Naive thymus-derived CD4-positive, alpha-beta T cell (primary cell): ENCODE data around the gene KCNIP1. TPM values are rescaled to one million over a fixed set of nuclear protein-coding genes. Genes with fewer than 3 reads are reported as not detected.
"Not testable (repeated sequence)": the region's sequence is repeated elsewhere in the genome, so short reads cannot be mapped to it uniquely, and the experiment has no call there.

Source experiments
- ATAC-seq: fragments of 150-1000 bp; cut with Tn5 transposase; 2 replicates; pipeline ENCODE4 v1.10.0; 2021; ENCODE audit warnings: mild to moderate bottlenecking, moderate library complexity
- CTCF ChIA-PET: fragments of 350-600 bp; sonication (Branson Sonifier 250); formaldehyde crosslinking; loops from one replicate; lab custom pipeline; 2021; ENCODE audit warnings: antibody characterized with exemption; lab: Charles Lee
- POLR2A ChIA-PET: fragments of 350-600 bp; sonication (Branson Sonifier 250); formaldehyde crosslinking; loops from one replicate; lab custom pipeline; 2021; ENCODE audit warnings: antibody characterized with exemption, inconsistent platforms; lab: Charles Lee
- DNase-seq, 9 donors: peaks; one replicate each; pipeline versions ENCODE4 v3.0.0 to v3.0.0-alpha.2; 2020 to 2022; ENCODE audit warnings: mixed read lengths in 1 of 9
- H3K27ac ChIP-seq: one replicate; pipeline ENCODE4 v1.7.0; 2013; ENCODE audit warnings: mild to moderate bottlenecking, low read depth, low read length, moderate library complexity
- H3K27me3 ChIP-seq, 2 donors: one replicate each; pipeline ENCODE4 v1.7.0; 2013; ENCODE audit warnings: low read length in 2 of 2, mild to moderate bottlenecking in 2 of 2, moderate library complexity in 2 of 2; ENCODE audit not compliant: control insufficient read depth in 2 of 2, insufficient read depth in 2 of 2
- H3K36me3 ChIP-seq, 3 experiments: 1 replicate in 2 of 3; 2 replicates in 1 of 3; pipeline ENCODE4 v1.7.0; 2013; ENCODE audit warnings: low read length in 3 of 3, mild to moderate bottlenecking in 3 of 3, moderate library complexity in 1 of 3; ENCODE audit not compliant: insufficient read depth in 3 of 3, control insufficient read depth in 2 of 3
- H3K4me1 ChIP-seq, 2 donors: one replicate each; pipeline ENCODE4 v1.7.0; 2013; ENCODE audit warnings: low read length in 2 of 2, mild to moderate bottlenecking in 2 of 2, moderate library complexity in 1 of 2; ENCODE audit not compliant: control insufficient read depth in 2 of 2, insufficient read depth in 2 of 2
- H3K4me3 ChIP-seq: 2 replicates; pipeline ENCODE4 v1.7.0; 2013; ENCODE audit warnings: mild to moderate bottlenecking, low read length
- H3K9me3 ChIP-seq, 3 experiments: 1 replicate in 2 of 3; 2 replicates in 1 of 3; pipeline ENCODE4 v1.7.0; 2013; ENCODE audit warnings: low read length in 3 of 3; ENCODE audit not compliant: control insufficient read depth in 2 of 3
- H3K27ac Mint-ChIP-seq, 9 donors: one replicate each; pipeline ENCODE4 v1.8.0; 2020 to 2022; ENCODE audit warnings: mixed read lengths in 9 of 9, mild to moderate bottlenecking in 8 of 9, moderate library complexity in 5 of 9, inconsistent platforms in 2 of 9
- H3K27me3 Mint-ChIP-seq, 5 donors: one replicate each; pipeline ENCODE4 v1.8.0; 2021 to 2022; ENCODE audit warnings: mixed read lengths in 5 of 5, mild to moderate bottlenecking in 1 of 5
- H3K36me3 Mint-ChIP-seq, 5 donors: one replicate each; pipeline ENCODE4 v1.8.0; 2020 to 2022; ENCODE audit warnings: mixed read lengths in 5 of 5, mild to moderate bottlenecking in 3 of 5, inconsistent platforms in 1 of 5
- H3K4me1 Mint-ChIP-seq, 7 donors: one replicate each; pipeline ENCODE4 v1.8.0; 2020 to 2022; ENCODE audit warnings: mixed read lengths in 7 of 7, mild to moderate bottlenecking in 3 of 7, inconsistent platforms in 1 of 7
- H3K4me3 Mint-ChIP-seq, 10 donors: one replicate each; pipeline ENCODE4 v1.8.0; 2020 to 2022; ENCODE audit warnings: mild to moderate bottlenecking in 10 of 10, mixed read lengths in 10 of 10, moderate library complexity in 6 of 10, inconsistent platforms in 2 of 10
- H3K9me3 Mint-ChIP-seq, 11 donors: one replicate each; pipeline ENCODE4 v1.8.0; 2020 to 2022; ENCODE audit warnings: mixed read lengths in 11 of 11, mild to moderate bottlenecking in 4 of 11, inconsistent platforms in 1 of 11, moderate library complexity in 1 of 11
- intact Hi-C, 2 donors: fragments of 100-400 bp; cut with micrococcal nuclease; formaldehyde crosslinking; loops; one replicate each; pipeline ENCODE4 v1.15.1; 2023
- polyA plus RNA-seq, 2 donors: library from polyadenylated mRNA; unstranded; fragments of 300-500 nt; fragmentation: Illumina TruSeq; gene quantifications; one replicate each; pipeline ENCODE4 v1.2.3, GENCODE V29; 2021
- total RNA-seq, 6 experiments: library from RNA in 5 of 6; stranded (reverse) in 5 of 6; gene quantifications; 1 replicate in 5 of 6; 2 replicates in 1 of 6; pipeline ENCODE4 v1.2.3 and lab custom pipeline; 2021 to 2026

KCNIP1 gene
- total and polyA plus RNA-seq, 7 experiments from 2014 or later = not detected

DNA sequence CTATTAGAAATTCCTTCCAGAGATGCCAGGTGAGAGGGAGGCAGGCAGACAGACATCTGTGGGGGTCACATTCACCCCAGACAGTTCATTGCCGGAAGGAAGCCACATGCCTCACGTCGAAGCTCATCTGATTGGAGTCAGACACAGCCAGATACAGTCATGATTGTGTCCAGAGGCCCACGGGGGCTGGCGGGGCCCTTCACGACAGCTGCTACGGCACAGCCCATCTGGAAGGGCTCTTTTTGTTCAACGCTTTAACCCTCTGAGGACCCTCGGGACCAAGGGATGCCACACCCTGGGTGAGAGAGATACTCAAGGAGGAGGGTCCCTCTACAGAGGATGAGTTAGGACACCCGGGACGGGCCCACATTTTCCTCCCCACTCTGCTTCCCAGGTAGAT, 247.8 kb downstream of the KCNIP1 start:
- Histone ChIP-seq H3K4me1 (no peaks in the 10 kb centered on the region), H3K4me3 (no peak overlapping the region), H3K36me3 (no peaks in the 10 kb centered on the region), H3K27ac (no peak overlapping the region), H3K27me3 (no peaks in the 10 kb centered on the region), H3K9me3 (no peaks in the 10 kb centered on the region)
- no peak overlapping the region for H3K4me3 Mint-ChIP-seq
- ATAC-seq (no peak), DNase-seq (no peak)
- POLR2A ChIA-PET = no interaction called here
- H3K27me3 Mint-ChIP-seq = peaks cover 4 to 36% (median 30%) of the 10 kb centered on the region in 5 donors
- H3K27ac Mint-ChIP-seq = no peak overlapping the region
- CTCF ChIA-PET = no interaction called here
- intact Hi-C loops = no loop called here
- peaks cover 0 to 2% (median 0%) of the 10 kb centered on the region in 7 donors for H3K4me1 Mint-ChIP-seq
- H3K36me3 Mint-ChIP-seq = no peaks in the 10 kb centered on the region
- peaks cover 0 to 3% (median 0%) of the 10 kb centered on the region in 11 donors for H3K9me3 Mint-ChIP-seq

- Mint-ChIP-seq H3K27ac (no peak overlapping the region), H3K4me1 (peaks cover 0 to 2% (median 0%) of the 10 kb centered on the region in 7 donors), H3K9me3 (peaks cover 0 to 3% (median 0%) of the 10 kb centered on the region in 11 donors), H3K27me3 (peaks cover 2 to 30% (median 23%) of the 10 kb centered on the region in 5 donors), H3K36me3 (no peaks in the 10 kb centered on the region), H3K4me3 (no peak overlapping the region)
- H3K4me3 ChIP-seq = no peak overlapping the region
- intact Hi-C loops = no loop called here
- H3K27ac ChIP-seq = no peak overlapping the region
- DNase-seq = no peak
- H3K36me3 ChIP-seq = no peaks in the 10 kb centered on the region
- H3K4me1 ChIP-seq = no peaks in the 10 kb centered on the region
- H3K9me3 ChIP-seq = no peaks in the 10 kb centered on the region
- CTCF ChIA-PET = no interaction called here
- no peak for ATAC-seq
- POLR2A ChIA-PET = no interaction called here
- H3K27me3 ChIP-seq = no peaks in the 10 kb centered on the region
Measured at GRCh38 chr5:170752257-170753215, 248.7 kb downstream of the KCNIP1 start.

DNA sequence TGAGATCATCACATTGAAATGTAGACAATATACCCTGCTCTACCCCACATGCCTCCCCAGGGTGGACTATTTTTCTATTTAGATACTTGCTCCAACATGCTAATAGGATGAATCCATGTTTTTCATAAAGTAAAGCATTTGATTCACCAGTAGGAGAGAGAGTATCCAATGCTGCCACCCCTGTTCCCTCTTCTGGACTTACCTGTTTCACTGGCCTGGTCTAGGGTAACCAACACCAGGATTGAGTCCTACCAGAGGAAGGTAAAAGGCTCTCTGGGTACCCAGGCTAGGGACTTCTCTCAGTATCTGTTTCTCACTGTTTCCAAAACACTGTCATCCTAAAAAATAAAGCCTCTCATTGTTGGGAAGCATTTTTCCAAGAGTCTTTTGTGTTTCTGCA, 249.5 kb downstream of the KCNIP1 start:
- no peaks in the 10 kb centered on the region for H3K36me3 Mint-ChIP-seq
- ChIA-PET CTCF (no interaction called here), POLR2A (no interaction called here)
- Histone ChIP-seq H3K27me3 (no peaks in the 10 kb centered on the region), H3K9me3 (no peaks in the 10 kb centered on the region), H3K4me3 (no peak overlapping the region), H3K36me3 (no peaks in the 10 kb centered on the region), H3K27ac (no peak overlapping the region), H3K4me1 (no peaks in the 10 kb centered on the region)
- H3K27ac Mint-ChIP-seq = no peak overlapping the region
- H3K9me3 Mint-ChIP-seq = peaks cover 0 to 3% (median 0%) of the 10 kb centered on the region in 11 donors
- DNase-seq = no peak
- ATAC-seq = no peak
- peaks cover 0 to 2% (median 0%) of the 10 kb centered on the region in 7 donors for H3K4me1 Mint-ChIP-seq
- H3K27me3 Mint-ChIP-seq = peaks cover 2 to 24% (median 18%) of the 10 kb centered on the region in 5 donors
- no peak overlapping the region for H3K4me3 Mint-ChIP-seq
- intact Hi-C loops = no loop called here

- CTCF ChIA-PET, H3K4me1 ChIP-seq, DNase-seq, H3K9me3 Mint-ChIP-seq, H3K36me3 ChIP-seq, intact Hi-C loops, H3K36me3 Mint-ChIP-seq, H3K4me3 ChIP-seq, H3K27ac Mint-ChIP-seq, ATAC-seq, H3K4me3 Mint-ChIP-seq, POLR2A ChIA-PET, H3K27me3 ChIP-seq, H3K9me3 ChIP-seq, H3K4me1 Mint-ChIP-seq, H3K27ac ChIP-seq: not testable (repeated sequence)
- peaks cover 2 to 20% (median 16%) of the 10 kb centered on the region in 5 donors for H3K27me3 Mint-ChIP-seq
Measured at GRCh38 chr5:170754508-170754907, 250.7 kb downstream of the KCNIP1 start.

- DNase-seq (no peak), ATAC-seq (no peak)
- H3K27ac ChIP-seq = no peak overlapping the region
- H3K36me3 Mint-ChIP-seq = no peaks in the 10 kb centered on the region
- no peaks in the 10 kb centered on the region for H3K27me3 ChIP-seq
- H3K4me1 Mint-ChIP-seq = peaks cover 0 to 2% (median 0%) of the 10 kb centered on the region in 7 donors
- H3K4me3 Mint-ChIP-seq = no peak overlapping the region
- no peaks in the 10 kb centered on the region for H3K9me3 ChIP-seq
- CTCF ChIA-PET = no interaction called here
- H3K4me1 ChIP-seq = no peaks in the 10 kb centered on the region
- H3K4me3 ChIP-seq = no peak overlapping the region
- H3K9me3 Mint-ChIP-seq = peaks cover 0 to 3% (median 0%) of the 10 kb centered on the region in 11 donors
- intact Hi-C loops = no loop called here
- POLR2A ChIA-PET = no interaction called here
- H3K27me3 Mint-ChIP-seq = peaks cover 2 to 15% (median 6%) of the 10 kb centered on the region in 5 donors
- H3K36me3 ChIP-seq = no peaks in the 10 kb centered on the region
- no peak overlapping the region for H3K27ac Mint-ChIP-seq
Measured at GRCh38 chr5:170755679-170756456, 252.0 kb downstream of the KCNIP1 start.

DNA sequence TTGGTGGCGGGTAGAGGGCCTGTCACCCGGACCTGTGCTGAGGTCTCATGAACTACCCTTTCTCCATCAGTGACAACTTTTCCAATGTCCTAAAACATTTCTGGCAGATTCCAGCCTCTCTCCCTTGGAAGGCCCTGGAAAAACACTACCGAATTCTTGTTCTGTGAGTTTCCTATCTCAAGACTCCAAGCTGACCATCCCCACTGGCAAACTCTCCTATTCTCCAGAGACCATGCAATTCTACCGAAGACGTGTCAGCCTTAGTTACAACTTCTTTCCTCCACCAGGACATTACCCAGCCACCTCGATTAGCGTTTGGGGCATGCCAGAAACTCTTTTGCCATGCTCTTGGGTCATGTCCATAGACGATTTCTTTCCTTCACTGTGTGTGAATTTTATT, 252.9 kb downstream of the KCNIP1 start:
- Histone ChIP-seq H3K27me3 (no peaks in the 10 kb centered on the region), H3K9me3 (no peaks in the 10 kb centered on the region), H3K27ac (no peak overlapping the region), H3K4me1 (no peaks in the 10 kb centered on the region), H3K4me3 (no peak overlapping the region), H3K36me3 (no peaks in the 10 kb centered on the region)
- ChIA-PET POLR2A (no interaction called here), CTCF (no interaction called here)
- ATAC-seq (no peak), DNase-seq (no peak)
- H3K27me3 Mint-ChIP-seq = peaks cover 2 to 15% (median 10%) of the 10 kb centered on the region in 5 donors
- no peak overlapping the region for H3K27ac Mint-ChIP-seq
- H3K9me3 Mint-ChIP-seq = peaks cover 0 to 4% (median 0%) of the 10 kb centered on the region in 11 donors
- H3K4me1 Mint-ChIP-seq = peaks cover 0 to 2% (median 0%) of the 10 kb centered on the region in 7 donors
- no peaks in the 10 kb centered on the region for H3K36me3 Mint-ChIP-seq
- H3K4me3 Mint-ChIP-seq = no peak overlapping the region
- intact Hi-C loops = no loop called here
